GM18526 (cell line): ENCODE results near the gene ORC4.

Source experiments
- POLR2A ChIP-seq: IDR thresholded peaks from 3 replicates; pipeline ENCODE4 v1.6.1; 2011; ENCODE audit not compliant: insufficient read length; ENCODE audit errors: extremely low read depth

Gene ORC4

DNA sequence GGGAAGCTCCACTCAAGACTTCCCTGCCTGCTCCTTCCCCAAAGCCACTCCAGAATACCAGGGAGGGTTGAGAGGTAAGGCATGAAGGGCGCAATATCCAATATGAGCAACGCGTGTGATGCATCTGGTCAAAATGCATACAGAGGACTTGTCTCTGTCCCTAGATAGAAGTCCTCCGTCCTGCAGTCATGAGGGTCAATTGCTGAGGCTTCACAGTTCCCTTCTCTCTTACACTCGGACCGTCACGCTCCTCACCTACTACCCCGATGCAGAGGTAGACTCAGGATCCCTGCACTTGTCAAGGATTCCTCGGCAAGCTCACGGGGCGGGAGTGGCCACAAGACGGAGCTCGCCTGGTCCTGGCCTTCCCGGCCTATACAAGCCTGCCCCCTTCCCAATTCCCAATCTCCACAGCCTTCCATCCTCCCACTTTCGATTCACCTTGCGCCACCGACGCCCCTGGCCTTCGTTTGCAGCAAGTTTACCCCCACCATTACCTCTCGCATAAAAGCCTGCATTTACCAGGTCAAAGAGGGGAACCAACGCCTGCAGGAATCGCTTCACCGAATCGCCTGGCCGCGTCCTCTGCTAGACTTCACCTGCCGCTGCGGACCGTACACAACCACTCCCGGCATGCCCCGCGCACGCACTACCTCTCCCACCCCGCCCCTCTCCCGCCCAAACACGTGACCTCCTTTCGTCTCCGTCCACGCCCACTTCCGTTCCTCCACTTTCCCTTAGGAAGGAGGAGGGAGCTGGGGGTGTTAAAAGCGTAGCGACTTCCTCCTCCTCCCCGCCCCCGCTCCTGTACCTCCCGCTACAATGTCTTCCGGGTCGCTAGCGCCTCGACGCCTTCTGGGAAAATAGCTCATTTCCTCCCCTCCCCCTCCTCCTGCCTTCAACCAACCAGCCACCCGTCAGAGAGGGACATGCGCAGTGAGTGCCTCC lies at the start of gene ORC4:
Gene ORC4 (minus strand): TSS at position 627 of the 948 bp plus-strand sequence. CDS start 44,779 bp downstream, outside the sequence.
- TF ChIP-seq POLR2A: peak; percentile 80

DNA sequence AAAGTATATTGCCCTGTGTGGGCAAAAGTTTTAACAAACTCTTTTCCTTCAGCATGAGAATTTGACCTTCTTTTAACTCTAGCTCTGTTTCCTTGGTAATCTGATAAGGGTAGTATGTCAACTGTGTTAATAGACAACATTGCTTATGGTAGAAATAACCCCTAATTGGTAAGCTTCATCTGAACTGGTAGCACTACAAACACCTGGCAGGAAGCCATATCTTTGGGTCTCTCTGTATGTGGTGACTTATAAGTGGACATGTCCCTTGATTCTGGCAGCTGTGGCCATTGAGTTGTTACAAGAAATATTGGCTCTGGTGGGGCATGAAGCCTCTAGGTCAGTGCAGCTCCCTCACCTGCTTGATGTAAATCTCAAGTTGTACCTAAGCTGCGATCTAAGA lies 47.3 kb upstream of the ORC4 start:
- TF ChIP-seq POLR2A: no peak

DNA sequence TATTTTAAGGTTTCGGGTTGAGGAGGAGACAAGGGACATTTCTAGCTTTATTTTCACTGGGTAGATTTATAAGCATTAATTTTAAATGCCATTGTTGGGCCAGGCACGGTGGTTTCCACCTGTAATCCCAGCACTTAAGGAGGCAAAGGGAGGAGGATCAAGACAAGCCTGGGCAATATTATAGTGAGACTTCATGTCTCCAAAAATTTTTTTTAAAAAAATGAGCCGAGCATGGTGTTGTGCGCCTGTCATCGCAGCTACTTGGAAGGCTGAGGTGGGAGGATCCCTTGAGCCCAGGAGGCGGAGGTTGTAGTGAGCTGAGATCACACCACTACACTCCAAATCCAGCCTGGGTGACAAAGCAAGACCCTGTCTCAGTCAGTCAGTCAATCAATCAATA lies 45.4 kb upstream of the ORC4 start:
- TF ChIP-seq POLR2A: no peak

DNA sequence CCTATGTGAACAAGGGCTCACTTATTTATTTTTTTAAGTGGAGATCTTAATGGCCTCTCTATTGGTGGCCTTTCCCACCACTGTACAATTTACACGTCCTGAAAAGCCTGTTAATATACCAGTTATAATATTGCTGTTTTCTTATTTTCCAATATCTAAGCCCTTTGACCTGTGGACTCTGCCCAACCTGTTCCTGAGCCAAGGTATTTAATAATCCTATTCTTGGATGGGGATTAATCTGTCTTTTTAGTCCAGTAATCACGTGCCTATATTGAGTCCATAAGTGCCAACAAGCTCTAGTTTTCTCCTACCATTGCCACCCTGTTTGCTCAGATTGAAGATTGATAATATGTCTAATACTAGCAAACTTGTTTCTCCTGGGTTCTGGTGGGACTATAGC lies 43.1 kb upstream of the ORC4 start:
- TF ChIP-seq POLR2A: no peak

DNA sequence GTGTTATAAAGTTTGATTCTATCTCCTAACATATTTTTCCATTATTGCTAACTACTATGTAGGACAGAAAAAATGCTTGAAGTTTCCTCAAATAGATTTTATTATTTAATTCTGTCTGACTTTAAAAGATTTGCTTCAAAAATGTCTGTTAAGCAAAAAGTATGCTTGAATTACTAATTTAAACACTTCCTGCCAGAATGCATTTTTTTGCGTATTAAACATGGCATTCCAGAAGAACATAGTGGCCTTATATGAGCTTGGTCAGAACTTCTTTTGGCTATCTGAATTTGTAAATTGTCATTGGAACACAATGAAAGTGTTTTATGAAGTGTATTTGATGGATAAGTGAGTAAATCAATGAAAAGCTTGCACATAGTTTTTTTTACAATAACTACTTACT lies 38.1 kb upstream of the ORC4 start:
- no peak for TF ChIP-seq POLR2A

DNA sequence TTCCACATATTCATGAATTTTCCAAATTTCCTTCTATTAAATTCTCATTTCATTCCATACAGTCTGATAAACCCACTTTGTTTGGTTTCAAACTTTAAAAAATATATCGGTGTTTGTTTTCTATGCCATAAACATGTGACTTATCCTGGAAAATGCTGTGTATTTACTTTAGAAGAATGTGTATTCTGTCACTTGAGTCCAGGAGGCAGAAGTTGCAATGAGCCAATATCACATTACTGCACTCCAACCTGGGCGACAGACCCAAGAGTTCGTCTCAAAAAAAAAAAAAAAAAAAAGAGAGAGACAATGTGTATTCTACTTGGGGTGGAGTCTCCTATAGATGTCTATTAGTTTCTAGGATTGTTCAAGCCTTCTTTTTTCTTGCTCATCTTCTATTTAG lies 32.1 kb upstream of the ORC4 start:
- no peak for TF ChIP-seq POLR2A

DNA sequence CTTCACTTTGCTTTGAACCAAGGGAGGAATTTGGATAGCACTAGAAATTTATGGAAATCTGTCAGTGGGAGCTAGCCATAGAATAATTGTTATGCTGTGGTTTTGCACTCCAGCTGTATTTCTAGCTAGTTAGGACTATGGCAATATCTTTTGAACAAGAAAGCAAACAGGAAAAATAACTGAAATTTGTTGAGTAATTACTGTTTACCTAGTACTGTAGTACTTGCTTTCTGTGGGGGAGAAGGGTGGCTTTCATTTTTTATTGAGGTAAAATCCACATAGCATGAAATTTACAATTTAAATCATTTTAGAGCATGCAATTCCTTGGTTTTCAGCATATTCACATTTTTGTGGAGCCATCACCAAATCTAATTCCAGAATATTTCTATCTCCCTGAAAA lies 28.7 kb upstream of the ORC4 start:
- no peak for TF ChIP-seq POLR2A

DNA sequence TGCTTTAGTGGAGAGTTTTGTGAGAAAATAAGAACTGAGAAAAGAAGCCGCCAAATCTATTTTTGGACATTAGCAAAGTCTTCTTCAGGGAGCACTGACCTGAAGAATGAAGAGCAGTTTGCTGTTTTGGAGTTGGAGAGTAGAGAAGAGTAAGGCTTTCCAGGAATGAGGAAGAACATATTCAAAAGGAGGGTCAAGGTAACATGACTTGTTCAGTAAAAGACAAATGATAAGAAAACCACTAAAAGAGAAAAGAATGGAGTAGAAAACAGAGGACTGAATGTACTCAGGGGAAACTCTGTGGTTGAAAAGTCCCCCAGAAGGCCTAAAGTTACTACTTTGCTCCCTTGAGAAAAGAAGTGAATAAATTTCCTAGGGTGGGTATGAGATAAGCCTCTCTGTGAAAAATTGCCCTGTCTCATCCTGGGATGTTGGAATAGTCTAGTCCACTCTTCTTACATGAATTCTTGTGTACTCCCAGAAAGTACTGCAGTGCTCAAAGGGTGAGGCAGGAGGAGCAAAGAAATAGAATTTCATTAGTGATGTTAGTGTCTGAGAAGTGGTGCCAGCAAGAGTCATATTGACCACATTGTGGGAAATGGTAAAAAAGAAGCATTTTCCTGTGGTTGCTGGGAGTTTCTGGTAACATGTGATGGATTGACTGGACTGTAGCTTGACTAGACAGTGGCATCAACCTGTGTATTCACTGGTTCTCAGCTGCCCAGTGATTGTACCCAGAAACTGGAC lies 28.1 kb upstream of the ORC4 start:
- TF ChIP-seq POLR2A: no peak

DNA sequence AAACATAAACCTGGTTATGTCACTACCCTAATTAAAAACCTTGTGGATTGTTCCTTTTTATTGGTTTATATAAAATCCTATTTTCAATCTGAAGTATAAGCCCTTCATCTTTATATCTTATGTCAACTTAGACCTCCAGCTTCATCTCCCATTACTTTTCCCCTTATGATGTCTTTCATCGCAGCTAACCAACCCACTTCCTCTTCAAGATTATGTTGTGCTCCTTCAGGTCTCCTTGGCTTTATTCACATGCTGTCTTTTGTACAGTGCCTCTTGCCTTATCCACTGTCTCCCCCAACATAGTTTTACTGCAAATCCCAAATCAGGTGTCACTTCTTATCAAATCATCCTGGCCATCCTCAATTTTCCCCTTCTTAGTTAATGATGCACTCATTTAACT lies 26.3 kb upstream of the ORC4 start:
- TF ChIP-seq POLR2A: no peak

DNA sequence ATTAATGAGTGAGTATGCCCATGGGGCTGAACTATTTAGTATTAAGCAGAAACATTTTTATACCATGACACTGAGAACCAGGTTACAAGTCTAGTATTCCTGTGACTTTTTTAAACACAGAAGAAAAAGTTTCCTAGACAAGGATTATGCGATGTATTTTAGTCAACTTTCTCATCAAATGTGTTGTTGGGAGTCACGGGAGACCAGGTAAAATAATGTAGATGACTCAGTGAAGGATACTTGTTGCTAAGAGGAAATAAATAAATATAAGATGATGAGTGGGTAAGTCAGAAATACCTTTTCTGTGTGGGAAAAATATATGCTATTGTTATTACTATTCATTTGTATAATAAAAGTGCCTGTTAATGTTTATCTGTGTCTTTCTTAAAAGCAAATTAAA lies 23.8 kb upstream of the ORC4 start:
- TF ChIP-seq POLR2A: no peak

DNA sequence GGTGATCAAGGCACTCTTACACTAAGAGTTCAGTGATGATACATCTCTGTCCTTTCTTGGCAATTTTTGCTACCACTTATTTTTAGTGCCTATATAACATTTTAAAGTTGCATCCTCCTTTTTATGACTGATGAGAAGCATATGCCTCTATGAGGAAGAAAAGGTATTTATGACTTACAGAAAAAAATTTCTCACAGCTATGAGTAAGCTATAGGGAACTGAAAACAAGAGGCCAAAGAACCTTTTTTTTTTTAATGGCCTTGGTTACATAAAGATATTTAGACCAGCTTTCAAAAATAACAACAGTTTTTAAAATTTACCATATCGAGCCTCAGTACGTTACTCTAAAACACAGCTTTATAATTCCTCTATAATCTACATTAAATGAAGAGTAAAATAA lies 21.7 kb upstream of the ORC4 start:
- TF ChIP-seq POLR2A: no peak

DNA sequence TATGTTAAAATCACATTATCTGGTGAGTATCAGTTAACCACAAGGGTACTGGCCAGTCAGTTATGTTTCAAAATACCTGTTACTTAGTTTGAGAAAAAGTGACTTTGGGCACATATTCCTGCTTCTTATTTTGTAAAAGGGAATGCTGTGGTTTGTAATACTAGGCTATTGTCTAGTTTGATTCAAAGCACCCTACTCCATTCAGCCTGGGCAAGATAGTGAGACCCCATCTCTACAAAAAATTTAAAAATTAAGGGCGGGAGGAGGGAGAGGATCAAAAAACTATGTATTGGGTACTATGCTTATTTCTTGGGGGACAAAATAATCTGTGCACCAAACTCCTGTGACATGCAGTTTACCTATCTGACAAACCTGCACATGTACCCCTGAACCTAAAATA lies 19.2 kb upstream of the ORC4 start:
- no peak for TF ChIP-seq POLR2A

DNA sequence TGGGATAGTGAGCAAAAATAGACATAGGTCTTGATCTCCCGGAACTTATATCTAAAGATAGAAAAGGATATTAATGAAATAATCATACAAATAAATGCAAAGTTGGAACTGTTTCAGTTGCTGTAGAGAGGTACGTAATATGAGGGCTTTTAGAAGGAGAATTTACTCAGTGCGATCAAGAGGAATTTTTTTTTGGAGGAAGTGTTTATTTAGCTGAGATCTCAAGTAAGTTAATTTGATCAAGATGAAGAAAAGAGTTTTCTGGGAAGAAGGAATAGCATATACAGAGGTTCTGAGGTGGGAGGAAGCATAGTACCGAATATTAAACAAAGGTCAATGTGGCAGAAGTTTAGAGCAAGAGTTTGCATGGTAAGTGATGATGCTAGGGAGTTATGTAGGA lies 11.7 kb upstream of the ORC4 start:
- TF ChIP-seq POLR2A: no peak

DNA sequence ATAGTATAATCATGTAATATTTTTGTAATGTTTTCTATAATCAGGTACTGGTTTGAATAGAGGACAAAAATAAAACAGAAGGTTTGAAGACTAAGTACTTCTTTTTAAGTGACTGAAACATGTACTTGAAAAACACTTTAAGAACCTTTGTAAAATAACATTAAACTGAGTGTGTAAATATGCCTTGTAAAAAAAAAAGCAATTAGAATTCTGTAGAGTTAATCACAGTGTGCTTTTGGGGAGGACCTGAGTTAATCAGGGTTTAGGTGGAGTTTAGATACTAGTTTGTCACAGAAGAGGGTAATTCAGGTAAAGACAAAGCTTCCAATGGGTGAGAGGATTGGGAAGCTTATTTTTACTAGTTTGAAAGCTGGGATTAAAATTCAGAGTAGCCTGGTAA lies 10.6 kb upstream of the ORC4 start:
- TF ChIP-seq POLR2A: no peak

DNA sequence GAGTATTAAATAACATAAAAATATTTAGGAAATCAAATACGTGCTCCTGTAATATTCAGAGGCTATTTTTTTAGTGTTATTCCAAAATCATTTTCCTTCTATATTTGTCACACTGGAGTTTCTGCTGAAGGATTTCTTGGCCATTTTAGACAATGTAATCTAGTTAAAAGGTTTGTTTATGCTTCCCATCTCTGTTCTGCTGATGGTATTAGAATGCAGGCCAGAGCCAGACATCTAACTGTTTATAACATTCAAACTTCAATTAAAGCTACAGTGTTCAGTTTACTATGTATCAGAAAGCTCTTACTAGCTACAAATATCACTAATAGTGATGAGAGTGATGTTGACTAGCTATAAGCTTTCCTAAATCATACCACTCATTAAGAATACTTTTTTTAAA lies 8.2 kb upstream of the ORC4 start:
- no peak for TF ChIP-seq POLR2A

DNA sequence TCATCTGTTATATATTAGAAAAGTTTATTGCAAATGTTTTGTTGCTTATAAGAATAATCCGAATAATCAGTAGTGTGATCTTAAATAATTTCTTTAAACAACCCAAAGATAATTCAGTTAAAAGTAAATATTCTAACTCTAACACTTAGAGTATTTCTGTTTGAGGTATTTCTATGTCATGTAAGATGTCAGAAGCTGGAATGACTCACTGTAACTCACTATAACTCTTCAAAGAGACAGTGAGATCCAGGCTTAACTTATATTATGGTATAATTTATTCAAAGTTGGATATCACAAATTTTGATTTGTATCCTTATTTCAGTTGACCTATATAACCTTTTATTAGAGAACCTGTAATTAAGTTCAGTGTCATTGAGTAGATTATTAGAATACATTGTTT lies 7.3 kb upstream of the ORC4 start:
- no peak for TF ChIP-seq POLR2A
